Dermis blood vessel endothelial cell (primary cell): ENCODE data around the gene PSMB10. TPM values are rescaled to one million over a fixed set of nuclear protein-coding genes. Genes with fewer than 3 reads are reported as not detected.

Experiments
- DNase-seq: peaks from one replicate; pipeline ENCODE4 v3.0.0; 2010
- total RNA-seq: library from RNA; depleted of rRNA; stranded (reverse); fragments of >200 nt; gene quantifications from 2 replicates; pipeline ENCODE4 v1.2.3, GENCODE V29; 2014

Gene PSMB10
- total RNA-seq, 1 donor from 2014 or later: 95.8 TPM

- DNase-seq: peak; percentile 31
Observed at GRCh38 chr16:67963662-67964321, 27.1 kb upstream of the PSMB10 start.

- no peak for DNase-seq
Observed at GRCh38 chr16:67963292-67963661, 26.6 kb upstream of the PSMB10 start.

- DNase-seq: no peak
Observed at GRCh38 chr16:67962135-67962534, 25.5 kb upstream of the PSMB10 start.

GRCh38 chr16:67961551-67961957 lies 24.9 kb upstream of the PSMB10 start:
- DNase-seq: no peak

DNA sequence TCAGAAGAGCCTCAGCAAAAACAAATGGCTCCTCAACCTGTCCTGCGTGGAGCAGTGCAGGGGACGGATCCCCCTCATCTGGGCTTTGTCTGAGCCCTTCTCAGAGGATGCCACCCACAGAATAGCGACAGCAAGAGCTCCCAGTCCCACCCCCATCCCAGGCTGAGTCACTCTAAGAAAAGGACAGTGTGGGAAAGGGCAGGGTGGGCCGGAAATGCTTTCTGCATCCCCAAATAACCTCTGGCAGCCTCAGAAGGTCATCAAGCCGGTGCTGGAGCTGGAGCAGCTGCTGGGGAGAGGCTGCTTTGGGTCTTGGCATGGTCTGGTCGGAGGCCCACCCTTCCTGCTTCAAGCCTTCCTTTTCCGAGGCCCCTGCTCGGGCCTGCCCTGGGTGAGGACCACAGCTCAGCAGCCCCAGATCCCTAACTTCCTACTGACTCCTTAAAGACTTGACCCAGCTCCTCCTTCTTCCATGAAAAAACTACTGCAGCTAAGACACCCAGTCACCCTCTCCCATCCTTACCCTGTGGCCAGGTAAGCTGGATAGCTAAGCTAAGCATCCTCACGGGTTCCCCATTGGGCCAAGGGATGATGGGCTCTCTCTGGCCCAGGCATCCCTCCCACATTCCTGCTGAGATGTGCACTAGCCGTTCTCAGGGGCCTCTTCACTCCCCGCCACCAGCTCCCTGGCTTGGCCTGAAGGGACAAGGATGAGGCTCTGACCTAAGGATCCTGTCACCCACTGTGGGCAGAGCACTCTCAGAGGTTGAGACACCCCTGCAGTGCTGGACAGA lies 23.1 kb upstream of the PSMB10 start:
- DNase-seq: no peak

GRCh38 chr16:67957622-67958021 lies 21.0 kb upstream of the PSMB10 start:
- no peak for DNase-seq

DNA sequence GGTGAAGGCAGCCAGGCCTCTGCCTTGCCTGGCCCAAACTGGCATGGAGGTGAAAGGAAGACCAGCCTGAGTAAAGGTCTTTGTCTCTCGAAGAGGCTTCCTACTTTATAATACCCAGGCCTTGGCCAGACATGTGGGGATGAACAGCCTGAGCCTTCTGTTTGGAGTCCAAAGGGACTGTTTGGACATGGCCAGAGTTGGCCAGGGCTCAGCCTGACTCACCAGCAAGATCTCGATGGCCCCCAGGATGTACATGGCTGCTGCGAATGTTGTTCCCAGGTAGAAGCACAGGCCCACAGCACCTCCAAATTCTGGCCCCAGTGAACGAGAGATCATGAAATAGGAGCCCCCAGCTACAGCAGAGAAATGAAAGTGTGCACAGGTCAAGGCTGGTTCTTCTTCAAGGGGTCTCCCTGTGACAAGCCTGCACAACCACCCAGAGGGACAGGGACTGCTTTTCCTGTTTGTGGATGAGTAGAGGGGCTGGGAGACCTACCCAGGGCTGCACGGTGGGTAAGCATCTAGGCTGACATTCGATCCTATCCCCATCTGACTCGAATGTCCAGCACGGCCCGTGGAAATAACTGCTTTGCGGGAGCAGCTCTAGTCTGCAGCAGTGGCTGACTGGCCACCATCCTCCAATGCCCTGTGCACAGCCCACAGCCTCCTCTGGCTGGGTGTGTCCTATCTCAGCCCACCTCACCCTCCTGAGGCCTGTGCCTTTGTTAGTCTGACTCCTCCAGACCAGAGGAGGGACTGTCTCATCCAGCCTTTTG lies 18.0 kb upstream of the PSMB10 start:
- no peak for DNase-seq

DNA sequence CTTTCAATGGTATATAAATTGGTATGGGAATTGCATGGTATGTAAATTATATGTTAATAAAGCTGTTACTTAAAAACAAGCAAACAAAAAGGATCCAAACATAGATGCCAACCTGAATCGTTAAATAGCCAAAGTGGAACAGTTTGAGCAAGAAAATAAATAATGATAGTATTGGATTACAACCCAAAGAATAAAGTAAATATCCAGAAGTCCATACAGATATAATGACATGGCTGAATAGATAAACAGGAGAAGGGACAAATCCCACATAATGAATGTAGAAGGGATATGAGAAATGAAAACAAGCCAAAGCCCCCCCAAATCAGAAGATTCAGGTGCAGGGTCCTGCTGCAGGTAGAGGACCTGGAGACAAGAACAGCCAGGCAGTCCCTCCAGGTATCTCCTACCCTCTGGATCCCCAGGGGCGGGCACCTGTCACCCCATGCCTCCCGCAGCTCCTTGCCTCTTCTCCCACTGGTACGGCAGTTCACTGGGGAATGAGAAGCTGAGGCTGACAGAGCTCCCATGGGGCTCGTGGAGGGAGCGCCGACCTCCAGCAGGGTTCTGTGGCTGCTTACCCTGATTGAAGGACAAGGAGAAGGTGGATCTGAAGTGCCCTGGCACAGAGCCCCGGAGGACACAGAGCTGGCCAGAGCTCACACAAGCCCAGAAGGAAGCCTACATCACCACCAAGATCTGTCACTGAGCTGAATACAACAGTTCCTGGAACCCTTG lies 17.2 kb upstream of the PSMB10 start:
- DNase-seq: no peak

GRCh38 chr16:67951485-67951884 lies 14.8 kb upstream of the PSMB10 start:
- DNase-seq: no peak

- DNase-seq: no peak
Observed at GRCh38 chr16:67950335-67950843, 13.7 kb upstream of the PSMB10 start.

GRCh38 chr16:67949645-67950044 lies 13.0 kb upstream of the PSMB10 start:
- no peak for DNase-seq

GRCh38 chr16:67948015-67948414 lies 11.4 kb upstream of the PSMB10 start:
- DNase-seq: no peak

DNA sequence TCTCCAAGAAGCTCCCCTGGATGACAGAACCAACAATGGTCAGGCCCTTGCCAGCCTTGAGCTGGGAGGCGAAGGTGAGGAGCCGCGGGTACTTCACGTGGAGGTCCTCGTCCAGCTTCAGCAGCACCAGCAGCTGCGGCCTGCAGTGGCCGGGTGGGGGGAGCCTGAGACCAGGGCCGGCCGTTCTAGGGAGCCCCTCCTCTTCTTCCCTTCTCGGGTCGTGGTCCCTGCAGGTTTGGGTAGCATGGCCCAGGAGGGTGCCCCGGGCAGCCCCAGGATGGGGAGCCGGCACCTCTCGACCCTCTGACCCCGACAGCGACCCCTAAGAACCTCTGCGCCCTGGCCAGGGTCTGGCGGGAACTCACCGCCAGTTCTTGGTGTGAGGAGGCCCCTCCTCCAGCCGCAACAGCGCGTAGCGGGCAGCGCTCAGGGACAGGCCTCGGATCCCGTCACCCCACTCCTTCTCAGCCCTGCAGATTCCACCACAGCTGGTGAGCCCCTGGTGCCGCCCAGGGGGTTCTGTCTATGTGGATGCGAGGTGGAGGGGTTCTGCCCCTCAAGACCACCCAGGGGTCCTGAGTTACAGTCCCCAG lies 10.4 kb upstream of the PSMB10 start:
- no peak for DNase-seq

GRCh38 chr16:67946128-67946569 lies 9.5 kb upstream of the PSMB10 start:
- no peak for DNase-seq

- no peak for DNase-seq
Observed at GRCh38 chr16:67945392-67945933, 8.8 kb upstream of the PSMB10 start.

GRCh38 chr16:67944690-67945391 lies 8.2 kb upstream of the PSMB10 start:
- DNase-seq: no peak

DNA sequence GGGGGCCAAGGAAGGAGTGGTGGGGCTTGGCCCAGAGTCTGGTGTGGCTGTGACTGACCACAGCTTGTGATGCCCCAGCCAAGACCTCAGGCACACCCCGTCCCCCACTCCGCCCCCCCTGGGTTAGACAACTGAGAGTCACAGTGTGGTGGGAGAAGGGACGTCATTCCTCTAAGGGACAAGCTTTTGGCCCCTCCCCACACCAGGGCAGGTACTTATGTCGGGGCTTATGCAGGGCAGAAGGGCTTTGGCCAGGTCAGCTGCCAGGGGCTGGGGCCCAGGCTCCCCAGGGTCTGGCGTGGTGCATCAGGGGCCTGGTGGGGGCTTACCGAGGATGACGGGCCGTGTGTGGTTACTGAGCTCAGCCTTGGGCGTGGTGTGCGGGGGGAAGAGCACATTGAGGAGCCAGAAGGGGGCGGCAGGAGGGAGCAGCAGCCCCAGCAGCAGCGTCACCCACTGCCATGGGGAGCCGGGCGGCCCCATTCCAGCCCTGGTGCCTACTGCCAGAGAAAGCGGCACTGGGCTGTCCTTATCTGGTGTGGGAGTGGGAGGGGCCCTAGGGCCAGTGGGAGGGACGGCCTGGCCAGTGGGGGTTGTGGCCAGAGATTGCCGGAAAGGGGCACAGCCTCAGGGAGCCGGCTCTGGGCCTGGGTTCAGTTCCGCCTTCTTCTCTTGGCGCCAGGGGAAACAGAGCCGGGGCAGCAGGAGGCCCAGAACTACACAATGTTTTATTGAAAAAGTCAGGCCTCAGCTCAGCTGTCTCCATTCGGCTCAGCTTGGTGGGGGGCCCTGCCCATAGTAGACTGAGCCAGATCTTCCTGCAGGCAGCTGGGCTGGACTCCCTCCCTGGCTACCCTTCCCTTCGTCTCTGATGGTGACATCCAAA lies 7.2 kb upstream of the PSMB10 start, which contains the start of gene LCAT:
TSS of gene LCAT (minus strand) at position 502 of the 886 bp plus-strand sequence. CDS start at position 483, 19 bp downstream.
- no peak for DNase-seq

DNA sequence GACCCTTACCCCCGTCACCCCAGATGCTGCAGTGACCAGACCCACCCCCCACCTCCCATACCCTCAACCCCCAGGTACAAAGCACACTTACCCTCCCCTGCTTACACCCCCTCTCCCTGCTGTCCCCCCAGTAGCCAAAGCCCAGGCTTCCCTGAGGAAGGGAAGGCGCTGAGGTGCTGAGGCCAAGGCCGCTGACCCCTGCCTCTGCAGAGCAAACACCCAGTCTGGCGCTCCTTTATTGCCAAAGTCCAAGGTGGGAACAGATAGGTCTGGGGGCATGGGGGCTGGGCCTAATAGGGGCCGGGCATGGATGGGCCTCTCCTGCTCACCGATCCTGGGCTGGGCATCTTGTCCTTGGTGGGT lies 6.6 kb upstream of the PSMB10 start:
- no peak for DNase-seq

DNA sequence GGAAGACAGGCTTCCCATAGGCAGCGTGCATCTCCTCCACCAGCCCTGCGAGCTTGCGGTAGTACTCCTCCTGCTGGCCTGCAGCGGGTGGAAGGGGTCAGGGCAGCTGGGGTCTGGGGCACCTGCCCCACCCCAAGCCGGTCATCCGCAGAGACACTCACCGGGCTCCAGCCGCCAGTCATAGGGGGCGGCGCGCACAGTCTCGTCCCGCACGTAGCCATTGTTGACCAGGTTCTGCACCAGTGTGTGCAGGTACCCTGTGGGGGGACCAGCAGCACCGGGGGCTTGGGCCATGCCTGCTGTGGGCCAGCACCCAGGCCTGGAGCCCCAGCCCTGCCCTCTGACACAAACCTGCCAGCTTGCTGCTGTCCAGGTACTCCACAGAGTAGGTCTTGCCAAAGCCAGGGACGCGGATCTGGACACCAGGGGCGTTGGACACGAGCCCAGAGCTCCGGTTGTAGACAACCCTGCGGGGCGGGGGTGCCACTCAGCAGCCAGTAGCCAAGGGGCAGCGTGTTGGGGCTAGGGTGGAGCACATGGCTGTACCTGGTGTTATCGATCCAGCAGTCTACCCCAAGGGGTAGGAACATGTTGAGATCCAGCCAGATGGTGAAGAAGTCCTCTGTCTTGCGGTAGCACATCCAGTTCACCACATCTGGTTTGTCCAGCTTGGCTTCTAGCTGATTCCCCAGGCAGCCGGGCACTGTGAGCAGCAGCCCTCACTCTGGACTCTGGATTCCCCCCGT lies 6.0 kb upstream of the PSMB10 start:
- DNase-seq: no peak
